ENCODE data around the gene PDIA6. TPM values are rescaled to one million over a fixed set of nuclear protein-coding genes. Genes with fewer than 3 reads are reported as not detected.

Gene PDIA6
- total RNA-seq, 1 experiment from 2014 or later = 271 TPM

- in situ Hi-C loops (cut with HindIII; ENCODE audit: low pct_unique_long_range_greater_than_20kb, low sequenced_read_pairs) (no loop called here), intact Hi-C loops (cut with micrococcal nuclease; ENCODE audit: unreplicated experiment) (loop anchor here (5.0 kb wide), 1 partner anchor 68 kb away; no protein-coding TSS in a partner anchor)
- CTCF ChIA-PET = interaction anchor here (0.6 to 1.7 kb wide), 2 partner anchors 295 to 574 kb away, joined by 5 to 9 read pairs; no protein-coding TSS in a partner anchor
- no peak for DNase-seq (ENCODE audit: low read depth, low spot score)
- POLR2A ChIA-PET = no interaction called here
- ATAC-seq = no peak
- Histone ChIP-seq H3K4me3 (ENCODE audit: low read depth in 2 of 2, low read length in 2 of 2) (no peak overlapping the region), H3K4me1 (ENCODE audit: control insufficient read depth, insufficient read depth, low read length) (no peaks in the 10 kb centered on the region; the same call in 1 of the 2 replicates), H3K9me3 (ENCODE audit: control insufficient read depth, insufficient read depth, low read depth, low read length) (no peaks in the 10 kb centered on the region), H3K27me3 (ENCODE audit: control insufficient read depth, insufficient read depth, low read length) (no peaks in the 10 kb centered on the region), H3K27ac (ENCODE audit: low read length) (no peak overlapping the region), H3K36me3 (ENCODE audit: control insufficient read depth, insufficient read depth, low read length) (no peaks in the 10 kb centered on the region)
- no peak for TF ChIP-seq SIN3A (IDR thresholded peaks at IDR 0.05; ENCODE audit: borderline replicate concordance, insufficient read depth, low read depth, low read length)
- TF ChIP-seq TCF7L2 (IDR thresholded peaks at IDR 0.05; ENCODE audit: low read depth, low read length) = no peak
- no peak for TF ChIP-seq REST (IDR thresholded peaks at IDR 0.05; ENCODE audit: insufficient read depth in 1 of 2, low read depth in 2 of 2, low read length in 1 of 2)
- no peak for TF ChIP-seq CTCF (IDR thresholded peaks at IDR 0.05)
- no peak for TF ChIP-seq POLR2AphosphoS5 (IDR thresholded peaks at IDR 0.05; ENCODE audit: low read depth, low read length)
- BruUV-seq (replicated peaks) = no TSS peak
These were observed 21.6 kb upstream of the PDIA6 start for GRCh38 chr2:10834068-10834655.

GRCh38 chr2:10833021-10833420 lies 20.4 kb upstream of the PDIA6 start:
- H3K4me3 ChIP-seq (ENCODE audit: low read depth in 2 of 2, low read length in 2 of 2) = no peak overlapping the region
- ATAC-seq = no peak
- H3K36me3 ChIP-seq (ENCODE audit: control insufficient read depth, insufficient read depth, low read length) = no peaks in the 10 kb centered on the region
- no peaks in the 10 kb centered on the region; the same call in 1 of the 2 replicates for H3K4me1 ChIP-seq (ENCODE audit: control insufficient read depth, insufficient read depth, low read length)
- in situ Hi-C loops (cut with HindIII; ENCODE audit: low pct_unique_long_range_greater_than_20kb, low sequenced_read_pairs) = no loop called here
- no peak for TF ChIP-seq TCF7L2 (IDR thresholded peaks at IDR 0.05; ENCODE audit: low read depth, low read length)
- TF ChIP-seq SIN3A (IDR thresholded peaks at IDR 0.05; ENCODE audit: borderline replicate concordance, insufficient read depth, low read depth, low read length) = no peak
- no peak for TF ChIP-seq CTCF (IDR thresholded peaks at IDR 0.05)
- no peak for TF ChIP-seq REST (IDR thresholded peaks at IDR 0.05; ENCODE audit: insufficient read depth in 1 of 2, low read depth in 2 of 2, low read length in 1 of 2)
- no peak for TF ChIP-seq POLR2AphosphoS5 (IDR thresholded peaks at IDR 0.05; ENCODE audit: low read depth, low read length)
- no peak overlapping the region for H3K27ac ChIP-seq (ENCODE audit: low read length)
- H3K27me3 ChIP-seq (ENCODE audit: control insufficient read depth, insufficient read depth, low read length) = no peaks in the 10 kb centered on the region
- H3K9me3 ChIP-seq (ENCODE audit: control insufficient read depth, insufficient read depth, low read depth, low read length) = no peaks in the 10 kb centered on the region
- DNase-seq (ENCODE audit: low read depth, low spot score) = no peak
- no TSS peak for BruUV-seq (replicated peaks)
- intact Hi-C loops (cut with micrococcal nuclease; ENCODE audit: unreplicated experiment) = loop anchor here (5.0 kb wide), 1 partner anchor 69 kb away; no protein-coding TSS in a partner anchor
- CTCF ChIA-PET = interaction anchor here (0.6 to 1.7 kb wide), 15 partner anchors 10 to 299 kb away, joined by 3 to 17 read pairs (median 4); no protein-coding TSS in a partner anchor
- POLR2A ChIA-PET = no interaction called here
